ENCODE results near the gene MZT2B.
"Not testable (repeated sequence)": the region's sequence is repeated elsewhere in the genome, so short reads cannot be mapped to it uniquely, and the experiment has no call there.

- not testable (repeated sequence) for TF ChIP-seq BACH2 (CRISPR knock-in tag; IDR thresholded peaks at IDR 0.05; ENCODE audit: borderline replicate concordance); ZNF565 (CRISPR knock-in tag; conservative IDR thresholded peaks at IDR 0.05; ENCODE audit: low read depth); SNAI2 (CRISPR knock-in tag; IDR thresholded peaks at IDR 0.05); CREB5 (CRISPR knock-in tag; IDR thresholded peaks at IDR 0.05; ENCODE audit: low read depth); ZNF8 (CRISPR knock-in tag; IDR thresholded peaks at IDR 0.05); RARB (CRISPR knock-in tag; IDR thresholded peaks at IDR 0.05); ISL1 (CRISPR knock-in tag; IDR thresholded peaks at IDR 0.05); ARNTL (CRISPR knock-in tag; IDR thresholded peaks at IDR 0.05; ENCODE audit: borderline replicate concordance, low read depth)
Measured at GRCh38 chr2:130181880-130182682, at the start of gene MZT2B.

Measured in SK-N-SH treated with all-trans-retinoic acid at 6 μM for 48 hours (cell line).